Subcutaneous abdominal adipose tissue (tissue), 5 donors: Measurements from ENCODE around the gene NUAK1.
"Not testable (repeated sequence)": the region's sequence is repeated elsewhere in the genome, so short reads cannot be mapped to it uniquely, and the experiment has no call there.

Experiments used
- H3K27ac ChIP-seq: one replicate; pipeline ENCODE4 v1.7.0; 2013; ENCODE audit warnings: low read depth, mild to moderate bottlenecking, inconsistent platforms, low read length, moderate library complexity
- H3K27me3 ChIP-seq, 5 donors: one replicate each; pipeline ENCODE4 v1.7.0; 2013; ENCODE audit warnings: low read length in 5 of 5, inconsistent platforms in 1 of 5; ENCODE audit not compliant: control insufficient read depth in 5 of 5, insufficient read depth in 4 of 5
- H3K36me3 ChIP-seq, 5 donors: one replicate each; pipeline ENCODE4 v1.7.0; 2013; ENCODE audit warnings: low read length in 5 of 5; ENCODE audit not compliant: control insufficient read depth in 5 of 5, insufficient read depth in 5 of 5
- H3K4me1 ChIP-seq, 5 donors: one replicate each; pipeline ENCODE4 v1.7.0; 2013; ENCODE audit warnings: low read length in 5 of 5, mild to moderate bottlenecking in 3 of 5, moderate library complexity in 1 of 5; ENCODE audit not compliant: control insufficient read depth in 5 of 5, insufficient read depth in 5 of 5
- H3K4me3 ChIP-seq, 5 donors: one replicate each; pipeline ENCODE4 v1.7.0; 2013; ENCODE audit warnings: low read length in 5 of 5, low read depth in 1 of 5
- H3K9ac ChIP-seq, 5 donors: one replicate each; pipeline ENCODE4 v1.7.0; 2013; ENCODE audit warnings: low read length in 5 of 5, mild to moderate bottlenecking in 4 of 5, moderate library complexity in 3 of 5
- H3K9me3 ChIP-seq, 5 donors: one replicate each; pipeline ENCODE4 v1.7.0; 2013; ENCODE audit warnings: low read length in 5 of 5; ENCODE audit not compliant: control insufficient read depth in 5 of 5
- donor health status: healthy.
- donor health status: healthy.
- donor health status: healthy.
- donor health status: healthy.
- donor health status: healthy.

The NUAK1 gene

GRCh38 chr12:106150555-106150954 lies 11.8 kb upstream of the NUAK1 start:
- Histone ChIP-seq H3K27me3 (no peaks in the 10 kb centered on the region), H3K9me3 (no peaks in the 10 kb centered on the region), H3K27ac (no peak overlapping the region), H3K4me1 (peaks cover 0 to 15% (median 12%) of the 10 kb centered on the region in 5 donors), H3K9ac (no peak overlapping the region), H3K4me3 (no peak overlapping the region), H3K36me3 (no peaks in the 10 kb centered on the region)

- Histone ChIP-seq H3K9ac (no peak overlapping the region), H3K9me3 (no peaks in the 10 kb centered on the region), H3K36me3 (no peaks in the 10 kb centered on the region), H3K4me3 (no peak overlapping the region), H3K27ac (no peak overlapping the region), H3K4me1 (peaks cover 0 to 17% (median 15%) of the 10 kb centered on the region in 5 donors), H3K27me3 (no peaks in the 10 kb centered on the region)
These were observed 10.5 kb upstream of the NUAK1 start for GRCh38 chr12:106149096-106149784.

GRCh38 chr12:106147956-106148355 lies 9.2 kb upstream of the NUAK1 start:
- H3K36me3 ChIP-seq = no peaks in the 10 kb centered on the region
- H3K4me1 ChIP-seq = peaks cover 0 to 19% (median 15%) of the 10 kb centered on the region in 5 donors
- H3K27me3 ChIP-seq = no peaks in the 10 kb centered on the region
- no peak overlapping the region for H3K27ac ChIP-seq
- H3K4me3 ChIP-seq = no peak overlapping the region
- peak overlapping the region in 1 of 5 donors; percentile 11 for H3K9ac ChIP-seq
- no peaks in the 10 kb centered on the region for H3K9me3 ChIP-seq

- Histone ChIP-seq H3K4me3 (no peak overlapping the region), H3K9me3 (no peaks in the 10 kb centered on the region), H3K27me3 (no peaks in the 10 kb centered on the region), H3K27ac (no peak overlapping the region), H3K9ac (no peak overlapping the region), H3K4me1 (peaks cover 0 to 19% (median 15%) of the 10 kb centered on the region in 5 donors), H3K36me3 (no peaks in the 10 kb centered on the region)
These were observed 8.2 kb upstream of the NUAK1 start for GRCh38 chr12:106146987-106147386.

GRCh38 chr12:106145539-106146447 lies 7.0 kb upstream of the NUAK1 start:
- no peaks in the 10 kb centered on the region for H3K27me3 ChIP-seq
- H3K36me3 ChIP-seq = no peaks in the 10 kb centered on the region
- peaks cover 0 to 28% (median 21%) of the 10 kb centered on the region in 5 donors for H3K4me1 ChIP-seq
- no peak overlapping the region for H3K4me3 ChIP-seq
- no peaks in the 10 kb centered on the region for H3K9me3 ChIP-seq
- H3K9ac ChIP-seq = no peak overlapping the region
- no peak overlapping the region for H3K27ac ChIP-seq

GRCh38 chr12:106144847-106145246 lies 6.1 kb upstream of the NUAK1 start:
- peaks cover 0 to 4% (median 0%) of the 10 kb centered on the region in 5 donors for H3K27me3 ChIP-seq
- H3K9ac ChIP-seq = no peak overlapping the region
- H3K4me3 ChIP-seq = no peak overlapping the region
- H3K9me3 ChIP-seq = no peaks in the 10 kb centered on the region
- peaks cover 4 to 37% (median 31%) of the 10 kb centered on the region in 5 donors for H3K4me1 ChIP-seq
- no peak overlapping the region for H3K27ac ChIP-seq
- H3K36me3 ChIP-seq = no peaks in the 10 kb centered on the region

- no peak overlapping the region for H3K27ac ChIP-seq
These were observed 4.0 kb upstream of the NUAK1 start for GRCh38 chr12:106142591-106143261.

GRCh38 chr12:106141920-106142319 lies 3.2 kb upstream of the NUAK1 start:
- not testable (repeated sequence) for H3K4me3 ChIP-seq, H3K27me3 ChIP-seq
- peaks cover 4 to 49% (median 44%) of the 10 kb centered on the region in 5 donors for H3K4me1 ChIP-seq

More at GRCh38 chr12:106142591-106143261, 4.0 kb upstream of the NUAK1 start:
- H3K4me3 ChIP-seq = no peak overlapping the region
- no peaks in the 10 kb centered on the region for H3K9me3 ChIP-seq
- no peak overlapping the region for H3K9ac ChIP-seq
- H3K27me3 ChIP-seq = peaks cover 0 to 5% (median 0%) of the 10 kb centered on the region in 5 donors
- no peaks in the 10 kb centered on the region for H3K36me3 ChIP-seq
- H3K4me1 ChIP-seq = peaks cover 4 to 42% (median 36%) of the 10 kb centered on the region in 5 donors

GRCh38 chr12:106141452-106141851 lies 2.7 kb upstream of the NUAK1 start:
- H3K4me1 ChIP-seq = peaks cover 4 to 53% (median 49%) of the 10 kb centered on the region in 5 donors
- peak overlapping the region in 1 of 5 donors; percentile 35 for H3K4me3 ChIP-seq
- H3K27me3 ChIP-seq = peaks cover 0 to 9% (median 0%) of the 10 kb centered on the region in 5 donors
- H3K27ac ChIP-seq = no peak overlapping the region
- no peak overlapping the region for H3K9ac ChIP-seq
- no peaks in the 10 kb centered on the region for H3K9me3 ChIP-seq
- no peaks in the 10 kb centered on the region for H3K36me3 ChIP-seq

More at GRCh38 chr12:106141920-106142319, 3.2 kb upstream of the NUAK1 start:
- not testable (repeated sequence) for H3K36me3 ChIP-seq, H3K27ac ChIP-seq, H3K9ac ChIP-seq, H3K9me3 ChIP-seq
